GM18505 (cell line): ENCODE measurements around the gene CRIM1.

Experiments used
- ATAC-seq: cut with Tn5 transposase; IDR thresholded peaks from one replicate; pipeline ENCODE4 v1.9.1; 2021; ENCODE audit not compliant: unreplicated experiment
- POLR2A ChIP-seq: IDR thresholded peaks from 4 replicates; pipeline ENCODE4 v1.6.1; 2011; ENCODE audit warnings: borderline replicate concordance; ENCODE audit not compliant: insufficient read depth, insufficient read length; ENCODE audit errors: extremely low read depth

CRIM1 gene

GRCh38 chr2:36561237-36561944 lies 205.8 kb downstream of the CRIM1 start:
- TF ChIP-seq POLR2A, result no peak
- ATAC-seq, result no peak

GRCh38 chr2:36562240-36562639 lies 206.7 kb downstream of the CRIM1 start:
- ATAC-seq, result no peak
- no peak for TF ChIP-seq POLR2A

- TF ChIP-seq POLR2A, result no peak
- ATAC-seq, result no peak
Observed at GRCh38 chr2:36562973-36563532, 207.5 kb downstream of the CRIM1 start.

DNA sequence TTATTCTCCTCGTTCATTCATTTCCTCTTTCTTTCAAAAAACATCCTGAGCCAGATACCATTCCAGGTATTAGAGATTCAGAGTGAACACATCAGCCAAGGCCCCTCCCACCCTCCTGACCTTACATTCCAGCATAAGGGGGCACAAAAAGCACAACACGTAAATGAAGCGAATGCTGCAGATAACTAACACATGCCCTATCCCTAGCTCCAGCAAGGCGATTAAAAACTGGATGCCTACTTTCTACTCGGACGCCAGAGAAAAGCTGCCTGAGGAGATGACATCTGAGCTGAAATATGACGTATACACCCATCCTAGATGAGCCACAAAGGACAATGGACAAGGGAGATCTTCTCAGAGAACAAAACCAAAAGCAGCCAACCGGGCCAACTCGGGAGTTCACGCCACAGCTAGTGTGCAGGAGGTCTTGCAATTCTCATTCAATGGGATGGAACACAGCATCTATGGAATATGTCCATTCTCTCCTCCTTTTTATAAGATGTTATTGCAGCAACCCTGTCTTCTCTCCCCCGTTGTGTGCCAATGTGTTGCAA lies 208.9 kb downstream of the CRIM1 start:
- TF ChIP-seq POLR2A, result no peak
- ATAC-seq, result no peak

DNA sequence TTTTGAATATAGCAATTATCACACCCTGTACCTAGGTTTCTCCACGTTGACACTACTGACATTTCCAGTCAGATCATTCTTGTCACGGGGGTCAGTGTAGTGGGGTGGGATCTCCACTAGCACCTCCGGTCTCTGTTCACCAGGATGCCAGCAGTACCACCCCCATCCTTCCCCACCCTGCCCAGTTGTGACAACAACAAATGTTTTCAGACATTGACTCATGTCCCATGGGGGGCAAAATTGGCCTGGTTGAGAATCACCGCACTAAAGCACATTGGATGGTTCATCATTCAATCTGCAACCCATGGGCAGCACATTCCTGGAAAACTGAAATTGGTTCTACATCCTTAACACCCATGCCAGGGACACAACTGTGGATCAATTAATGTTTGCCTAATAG lies 210.1 kb downstream of the CRIM1 start:
- no peak for TF ChIP-seq POLR2A
- no peak for ATAC-seq

DNA sequence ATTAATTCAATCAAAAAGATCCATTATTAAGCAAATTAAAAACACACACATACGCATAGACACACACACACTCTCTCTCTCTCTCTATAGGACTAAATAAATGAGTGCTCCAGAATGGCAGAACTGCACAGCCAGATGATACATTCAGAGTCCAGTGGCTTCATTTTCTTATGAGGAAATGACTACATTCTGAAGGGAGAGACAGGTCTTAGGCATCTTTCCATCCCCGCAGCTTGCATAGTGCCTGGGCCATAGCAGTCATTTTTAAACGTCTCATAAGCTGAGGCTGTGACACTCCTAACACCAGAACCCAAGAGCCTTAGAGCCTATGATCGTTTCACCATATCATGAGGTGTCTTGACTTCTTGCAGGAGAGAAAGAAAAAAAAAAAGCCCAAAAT lies 211.3 kb downstream of the CRIM1 start:
- ATAC-seq, result no peak
- TF ChIP-seq POLR2A, result no peak

GRCh38 chr2:36567711-36568408 lies 212.3 kb downstream of the CRIM1 start:
- ATAC-seq, result no peak
- no peak for TF ChIP-seq POLR2A

DNA sequence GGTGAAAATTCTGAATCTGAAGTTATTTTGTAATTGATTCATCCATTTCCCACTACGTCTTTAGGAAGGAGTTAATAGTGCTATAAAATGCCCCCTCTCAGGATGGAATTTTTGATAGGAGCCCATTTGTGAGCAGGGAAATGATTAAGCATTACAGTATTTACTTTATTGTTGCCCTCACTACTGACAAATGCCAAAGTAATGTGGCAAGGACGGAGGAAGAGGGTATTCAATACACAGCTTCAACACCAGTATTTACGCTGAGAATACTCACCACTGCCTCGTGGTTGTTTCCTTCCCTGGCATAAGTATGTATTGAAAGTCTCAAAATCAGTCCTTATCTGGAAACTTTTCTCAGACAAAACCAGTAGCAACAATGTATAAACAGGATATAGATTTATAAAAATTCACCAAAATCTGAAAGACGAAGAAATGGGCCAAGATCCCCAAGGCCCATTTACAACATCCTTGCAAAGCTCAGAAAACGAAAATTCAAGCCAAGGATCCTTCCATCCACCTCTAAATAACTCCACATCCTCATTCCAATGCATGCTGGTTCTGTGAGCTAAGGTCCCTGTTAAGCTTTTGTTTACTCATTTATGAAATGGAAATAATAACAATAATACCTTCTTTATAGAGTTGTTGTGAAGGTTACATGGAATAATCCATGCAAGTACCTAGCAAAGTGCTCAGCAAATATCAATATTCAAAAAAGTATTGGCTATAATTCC lies 213.1 kb downstream of the CRIM1 start:
- no peak for TF ChIP-seq POLR2A
- ATAC-seq, result no peak

- no peak for TF ChIP-seq POLR2A
- ATAC-seq, result no peak
Observed at GRCh38 chr2:36569267-36569856, 213.8 kb downstream of the CRIM1 start.

DNA sequence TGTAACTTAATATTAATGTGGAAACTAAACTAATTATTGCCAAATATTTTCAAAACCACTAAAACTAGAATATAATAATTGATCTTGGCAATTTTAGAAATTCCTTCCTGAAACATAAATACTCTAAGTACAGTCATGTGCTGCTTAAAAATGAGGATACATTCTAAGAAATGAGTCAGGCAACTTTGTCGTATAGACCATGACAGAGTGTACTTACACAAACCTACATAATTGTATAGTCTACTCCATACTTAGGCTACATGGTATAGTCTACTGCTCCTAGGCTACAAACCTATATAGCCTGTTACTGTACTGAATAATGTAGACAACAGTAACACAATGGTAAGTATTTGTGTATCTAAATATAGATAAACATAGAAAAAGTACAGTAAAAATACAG lies 214.8 kb downstream of the CRIM1 start:
- ATAC-seq, result no peak
- no peak for TF ChIP-seq POLR2A

DNA sequence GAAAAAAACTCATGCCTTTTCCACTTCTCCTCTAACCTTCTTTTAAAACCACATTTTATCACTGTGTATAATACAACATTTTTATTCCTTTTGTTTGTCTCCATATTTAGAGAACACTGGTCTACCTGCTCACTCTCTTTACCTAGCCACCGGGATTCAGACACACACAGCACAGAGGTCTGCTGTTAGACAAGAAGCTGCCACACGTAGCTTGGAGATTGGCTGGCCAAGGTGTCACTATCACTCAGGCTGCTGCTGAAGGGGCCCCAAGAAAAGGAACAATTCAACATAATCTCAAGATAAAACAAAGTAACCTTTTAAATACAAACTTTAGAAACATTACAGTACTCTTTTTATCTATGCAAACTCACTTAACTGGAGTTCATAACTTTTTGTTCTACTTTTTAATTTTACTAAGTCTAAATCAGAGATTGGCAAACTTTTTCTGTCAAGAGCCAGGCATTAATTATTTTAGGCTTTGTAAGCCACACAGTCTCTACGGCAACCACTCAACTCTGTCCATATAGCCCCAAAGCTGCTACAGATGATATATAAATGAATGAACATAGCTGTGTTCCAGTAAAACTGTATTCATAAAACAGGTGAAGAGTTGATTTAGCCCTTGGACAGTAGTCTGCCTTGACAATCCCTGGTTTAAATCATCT lies 216.6 kb downstream of the CRIM1 start:
- no peak for TF ChIP-seq POLR2A
- no peak for ATAC-seq

- ATAC-seq, result no peak
- no peak for TF ChIP-seq POLR2A
Observed at GRCh38 chr2:36572719-36573059, 217.1 kb downstream of the CRIM1 start.
